CD4-positive, alpha-beta memory T cell (primary cell): ENCODE results near the gene ACSL1. TPM values are rescaled to one million over a fixed set of nuclear protein-coding genes. Genes with fewer than 3 reads are reported as not detected.

ENCODE experiments used
- CTCF ChIA-PET: fragments of 350-600 bp; sonication (Branson Sonifier 250); formaldehyde crosslinking; loops from one replicate; lab custom pipeline; 2021; ENCODE audit warnings: inconsistent platforms; ENCODE audit not compliant: partially characterized antibody; lab: Charles Lee
- POLR2A ChIA-PET: fragments of 350-600 bp; sonication (Branson Sonifier 250); formaldehyde crosslinking; loops from one replicate; lab custom pipeline; 2021; ENCODE audit not compliant: partially characterized antibody; lab: Charles Lee
- DNase-seq, 5 donors: peaks; one replicate each; pipeline versions ENCODE4 v3.0.0 to v3.0.0-alpha.2; 2020 to 2022; ENCODE audit warnings: mixed read lengths in 1 of 5
- H3K27ac ChIP-seq: one replicate; pipeline ENCODE4 v1.7.0; 2013; ENCODE audit warnings: low read depth, low read length
- H3K27me3 ChIP-seq: 2 replicates; pipeline ENCODE4 v1.7.0; 2013; ENCODE audit warnings: mild to moderate bottlenecking, low read length, moderate library complexity; ENCODE audit not compliant: insufficient read depth
- H3K36me3 ChIP-seq: 2 replicates; pipeline ENCODE4 v1.7.0; 2013; ENCODE audit warnings: mild to moderate bottlenecking, low read length, moderate library complexity; ENCODE audit not compliant: insufficient read depth
- H3K4me1 ChIP-seq: 2 replicates; pipeline ENCODE4 v1.7.0; 2013; ENCODE audit warnings: mild to moderate bottlenecking, low read length, moderate library complexity; ENCODE audit not compliant: insufficient read depth
- H3K4me3 ChIP-seq, 2 donors: one replicate each; pipeline ENCODE4 v1.7.0; 2013; ENCODE audit warnings: low read length in 2 of 2, mild to moderate bottlenecking in 1 of 2
- H3K9me3 ChIP-seq, 2 donors: one replicate each; pipeline ENCODE4 v1.7.0; 2013; ENCODE audit warnings: low read length in 2 of 2, control low read depth in 1 of 2; ENCODE audit not compliant: control insufficient read depth in 1 of 2
- H3K27ac Mint-ChIP-seq, 7 donors: one replicate each; pipeline ENCODE4 v1.8.0; 2020 to 2021; ENCODE audit warnings: mixed read lengths in 7 of 7, mild to moderate bottlenecking in 6 of 7, inconsistent platforms in 3 of 7, moderate library complexity in 3 of 7
- H3K27me3 Mint-ChIP-seq, 2 donors: one replicate each; pipeline ENCODE4 v1.8.0; 2020 to 2021; ENCODE audit warnings: mixed read lengths in 2 of 2
- H3K36me3 Mint-ChIP-seq, 2 donors: one replicate each; pipeline ENCODE4 v1.8.0; 2020 to 2021; ENCODE audit warnings: mixed read lengths in 2 of 2, inconsistent platforms in 1 of 2, mild to moderate bottlenecking in 1 of 2
- H3K4me1 Mint-ChIP-seq, 4 donors: one replicate each; pipeline ENCODE4 v1.8.0; 2020 to 2021; ENCODE audit warnings: mixed read lengths in 4 of 4, mild to moderate bottlenecking in 1 of 4
- H3K4me3 Mint-ChIP-seq, 8 donors: one replicate each; pipeline ENCODE4 v1.8.0; 2020 to 2021; ENCODE audit warnings: mixed read lengths in 8 of 8, mild to moderate bottlenecking in 7 of 8, moderate library complexity in 6 of 8, inconsistent platforms in 3 of 8
- H3K9me3 Mint-ChIP-seq, 8 donors: one replicate each; pipeline ENCODE4 v1.8.0; 2020 to 2021; ENCODE audit warnings: mixed read lengths in 8 of 8, mild to moderate bottlenecking in 5 of 8, inconsistent platforms in 3 of 8, moderate library complexity in 1 of 8
- intact Hi-C: fragments of 100-400 bp; cut with micrococcal nuclease; formaldehyde crosslinking; loops from one replicate; pipeline ENCODE4 v1.15.1; 2023
- polyA plus RNA-seq, 2 donors: library from polyadenylated mRNA; unstranded; fragments of 300-500 nt; fragmentation: Illumina TruSeq; gene quantifications; one replicate each; pipeline ENCODE4 v1.2.3, GENCODE V29; 2021
- total RNA-seq, 2 experiments: library from RNA; stranded (reverse); gene quantifications; one replicate each; pipeline ENCODE4 v1.2.3, GENCODE V29; 2021

Gene ACSL1
- total and polyA plus RNA-seq, 4 experiments from 2014 or later: 4.0 to 12.9 (median 9.2) TPM

GRCh38 chr4:184798504-184798903 lies 27.3 kb downstream of the ACSL1 start:
- Mint-ChIP-seq H3K9me3 (no peaks in the 10 kb centered on the region), H3K36me3 (peaks cover 4 to 13% of the 10 kb centered on the region in 2 donors)
- intact Hi-C loops: no loop called here

GRCh38 chr4:184796906-184797305 lies 28.9 kb downstream of the ACSL1 start:
- Histone ChIP-seq H3K27ac (no peak overlapping the region), H3K4me1 (peaks cover 17% of the 10 kb centered on the region), H3K9me3 (no peaks in the 10 kb centered on the region), H3K4me3 (no peak overlapping the region), H3K27me3 (no peaks in the 10 kb centered on the region), H3K36me3 (no peaks in the 10 kb centered on the region)
- H3K36me3 Mint-ChIP-seq: peaks cover 3 to 4% of the 10 kb centered on the region in 2 donors
- CTCF ChIA-PET: no interaction called here
- POLR2A ChIA-PET: no interaction called here
- H3K27ac Mint-ChIP-seq: no peak overlapping the region
- DNase-seq: no peak
- H3K9me3 Mint-ChIP-seq: no peaks in the 10 kb centered on the region
- H3K4me3 Mint-ChIP-seq: no peak overlapping the region
- H3K27me3 Mint-ChIP-seq: no peaks in the 10 kb centered on the region
- peaks cover 8 to 17% (median 10%) of the 10 kb centered on the region in 4 donors for H3K4me1 Mint-ChIP-seq
- intact Hi-C loops: no loop called here

More at GRCh38 chr4:184798504-184798903, 27.3 kb downstream of the ACSL1 start:
- no peak overlapping the region for H3K4me3 ChIP-seq
- no peaks in the 10 kb centered on the region for H3K36me3 ChIP-seq
- peaks cover 5% of the 10 kb centered on the region for H3K4me1 ChIP-seq
- ChIA-PET CTCF (no interaction called here), POLR2A (no interaction called here)
- no peak for DNase-seq
- Mint-ChIP-seq H3K27me3 (no peaks in the 10 kb centered on the region), H3K4me1 (peaks cover under 1 to 6% (median 2%) of the 10 kb centered on the region in 4 donors), H3K4me3 (no peak overlapping the region), H3K27ac (no peak overlapping the region)
- H3K27me3 ChIP-seq: no peaks in the 10 kb centered on the region
- no peak overlapping the region for H3K27ac ChIP-seq
- H3K9me3 ChIP-seq: no peaks in the 10 kb centered on the region

- peaks cover 9 to 20% (median 11%) of the 10 kb centered on the region in 4 donors for H3K4me1 Mint-ChIP-seq
- Histone ChIP-seq H3K36me3 (no peaks in the 10 kb centered on the region), H3K9me3 (no peaks in the 10 kb centered on the region), H3K27me3 (no peaks in the 10 kb centered on the region), H3K4me3 (no peak overlapping the region), H3K4me1 (peaks cover 17% of the 10 kb centered on the region), H3K27ac (no peak overlapping the region)
- no peak overlapping the region for H3K4me3 Mint-ChIP-seq
- CTCF ChIA-PET: no interaction called here
- POLR2A ChIA-PET: interaction anchor here (1.3 kb wide), 1 partner anchor 61 kb away, joined by 3 read pairs; the partner anchor contains the start of gene CENPU
- peaks cover 0 to 1% of the 10 kb centered on the region in 2 donors for H3K27me3 Mint-ChIP-seq
- H3K9me3 Mint-ChIP-seq: no peaks in the 10 kb centered on the region
- H3K36me3 Mint-ChIP-seq: peaks cover 3 to 4% of the 10 kb centered on the region in 2 donors
- DNase-seq: no peak
- intact Hi-C loops: no loop called here
- H3K27ac Mint-ChIP-seq: no peak overlapping the region
Measured at GRCh38 chr4:184795214-184795844, 30.4 kb downstream of the ACSL1 start.

- Mint-ChIP-seq H3K9me3 (no peaks in the 10 kb centered on the region), H3K4me1 (peaks cover 9 to 20% (median 11%) of the 10 kb centered on the region in 4 donors), H3K4me3 (no peak overlapping the region), H3K27me3 (peaks cover 0 to 1% of the 10 kb centered on the region in 2 donors), H3K27ac (no peak overlapping the region), H3K36me3 (peaks cover 0 to 3% of the 10 kb centered on the region in 2 donors)
- Histone ChIP-seq H3K27me3 (no peaks in the 10 kb centered on the region), H3K4me1 (peaks cover 17% of the 10 kb centered on the region), H3K9me3 (no peaks in the 10 kb centered on the region), H3K36me3 (no peaks in the 10 kb centered on the region), H3K4me3 (no peak overlapping the region), H3K27ac (no peak overlapping the region)
- no peak for DNase-seq
- CTCF ChIA-PET: no interaction called here
- POLR2A ChIA-PET: interaction anchor here (1.3 kb wide), 1 partner anchor 60 kb away, joined by 3 read pairs; the partner anchor contains the start of gene CENPU
- intact Hi-C loops: no loop called here
Measured at GRCh38 chr4:184794470-184794869, 31.3 kb downstream of the ACSL1 start.

- Mint-ChIP-seq H3K4me1 (peaks cover 9 to 20% (median 11%) of the 10 kb centered on the region in 4 donors), H3K36me3 (peaks cover 0 to 6% of the 10 kb centered on the region in 2 donors), H3K9me3 (no peaks in the 10 kb centered on the region), H3K27ac (peak overlapping the region in 1 of 7 donors; percentile 45), H3K4me3 (peak overlapping the region in 1 of 8 donors; percentile 62), H3K27me3 (peaks cover 0 to 1% of the 10 kb centered on the region in 2 donors)
- H3K27me3 ChIP-seq: no peaks in the 10 kb centered on the region
- H3K4me3 ChIP-seq: no peak overlapping the region
- DNase-seq: no peak
- no peaks in the 10 kb centered on the region for H3K9me3 ChIP-seq
- intact Hi-C loops: no loop called here
- ChIA-PET CTCF (no interaction called here), POLR2A (no interaction called here)
- peaks cover 17% of the 10 kb centered on the region for H3K4me1 ChIP-seq
- H3K36me3 ChIP-seq: no peaks in the 10 kb centered on the region
- no peak overlapping the region for H3K27ac ChIP-seq
Measured at GRCh38 chr4:184793735-184794355, 31.9 kb downstream of the ACSL1 start.

- Mint-ChIP-seq H3K27me3 (peaks cover 0 to 1% of the 10 kb centered on the region in 2 donors), H3K4me1 (peaks cover 9 to 20% (median 11%) of the 10 kb centered on the region in 4 donors), H3K4me3 (peak overlapping the region in 7 of 8 donors; percentile 1 to 62 (median 18)), H3K27ac (peak overlapping the region in 4 of 7 donors; percentile 0 to 70 (median 44)), H3K9me3 (no peaks in the 10 kb centered on the region), H3K36me3 (peaks cover 3 to 12% of the 10 kb centered on the region in 2 donors)
- intact Hi-C loops: no loop called here
- DNase-seq: peak in 2 of 5 donors; percentile 18 to 43
- Histone ChIP-seq H3K27me3 (no peaks in the 10 kb centered on the region), H3K27ac (no peak overlapping the region), H3K36me3 (peaks cover 2% of the 10 kb centered on the region), H3K4me1 (peaks cover 17% of the 10 kb centered on the region), H3K9me3 (no peaks in the 10 kb centered on the region), H3K4me3 (no peak overlapping the region)
- ChIA-PET POLR2A (no interaction called here), CTCF (no interaction called here)
Measured at GRCh38 chr4:184792950-184793555, 32.7 kb downstream of the ACSL1 start.

GRCh38 chr4:184792334-184792733 lies 33.4 kb downstream of the ACSL1 start:
- Mint-ChIP-seq H3K27ac (no peak overlapping the region), H3K36me3 (peaks cover 4 to 17% of the 10 kb centered on the region in 2 donors), H3K27me3 (peaks cover 0 to 1% of the 10 kb centered on the region in 2 donors), H3K9me3 (no peaks in the 10 kb centered on the region), H3K4me1 (peaks cover 9 to 20% (median 11%) of the 10 kb centered on the region in 4 donors), H3K4me3 (no peak overlapping the region)
- Histone ChIP-seq H3K9me3 (no peaks in the 10 kb centered on the region), H3K4me1 (peaks cover 17% of the 10 kb centered on the region), H3K4me3 (no peak overlapping the region), H3K27ac (no peak overlapping the region), H3K36me3 (peaks cover 3% of the 10 kb centered on the region), H3K27me3 (no peaks in the 10 kb centered on the region)
- ChIA-PET POLR2A (interaction anchor here (0.8 kb wide), 1 partner anchor 34 kb away, joined by 3 read pairs; the partner anchor contains the start of gene ACSL1), CTCF (no interaction called here)
- no peak for DNase-seq
- intact Hi-C loops: no loop called here
